Measurements from ENCODE around the gene FGF11. TPM values are rescaled to one million over a fixed set of nuclear protein-coding genes. Genes with fewer than 3 reads are reported as not detected.

The FGF11 gene
- total and polyA plus RNA-seq, 2 experiments from 2014 or later: 2.7 to 3.8 TPM

GRCh38 chr17:7392696-7393612 lies 46.4 kb upstream of the FGF11 start:
- peak overlapping the region; percentile 94 for H3K4me2 ChIP-seq
- H4K20me1 ChIP-seq (ENCODE audit: insufficient read depth, poor library complexity, severe bottlenecking): no peaks in the 10 kb centered on the region
- DNase-seq (ENCODE audit: low spot score): no peak
- no peak overlapping the region for H2AFZ ChIP-seq
- H3K36me3 ChIP-seq (replicated peaks; ENCODE audit: insufficient read depth, low read depth): no peaks in the 10 kb centered on the region
- H3K9me3 ChIP-seq (ENCODE audit: low read depth): no peaks in the 10 kb centered on the region
- H3K27me3 ChIP-seq: no peaks in the 10 kb centered on the region
- no peak for TF ChIP-seq EZH2 (IDR thresholded peaks at IDR 0.05; ENCODE audit: borderline replicate concordance)
- no peak for TF ChIP-seq CTCF (IDR thresholded peaks at IDR 0.05; ENCODE audit: poor library complexity)
- TF ChIP-seq EZH2phosphoT487 (IDR thresholded peaks at IDR 0.05; ENCODE audit: low read depth, severe bottlenecking, unreplicated experiment): no peak
- H3K79me2 ChIP-seq: peaks cover 10% of the 10 kb centered on the region
- WGBS (ENCODE audit: low lambda C conversion rate, missing lambda C conversion rate): 59% methylated on average over 40 of the region's 42 CpGs
- peak overlapping the region; percentile 95 for H3K27ac ChIP-seq
- H3K4me1 ChIP-seq (ENCODE audit: insufficient read depth): peaks cover 9% of the 10 kb centered on the region
- no peaks in the 10 kb centered on the region for H3K9me2 ChIP-seq (replicated peaks; ENCODE audit: insufficient read depth)
- peak overlapping the region; percentile 95 for H3K4me3 ChIP-seq

GRCh38 chr17:7393613-7394451 lies 45.5 kb upstream of the FGF11 start:
- H3K27me3 ChIP-seq: no peaks in the 10 kb centered on the region
- H3K4me1 ChIP-seq (ENCODE audit: insufficient read depth): peaks cover 9% of the 10 kb centered on the region
- 6% methylated on average over 35 of the region's 48 CpGs for WGBS (ENCODE audit: low lambda C conversion rate, missing lambda C conversion rate)
- DNase-seq (ENCODE audit: low spot score): peak; percentile 76
- no peaks in the 10 kb centered on the region for H4K20me1 ChIP-seq (ENCODE audit: insufficient read depth, poor library complexity, severe bottlenecking)
- TF ChIP-seq CTCF (IDR thresholded peaks at IDR 0.05; ENCODE audit: poor library complexity) (peak; percentile 21), EZH2phosphoT487 (IDR thresholded peaks at IDR 0.05; ENCODE audit: low read depth, severe bottlenecking, unreplicated experiment) (no peak), EZH2 (IDR thresholded peaks at IDR 0.05; ENCODE audit: borderline replicate concordance) (no peak)
- peak overlapping the region; percentile 95 for H3K27ac ChIP-seq
- peaks cover 10% of the 10 kb centered on the region for H3K79me2 ChIP-seq
- no peaks in the 10 kb centered on the region for H3K9me2 ChIP-seq (replicated peaks; ENCODE audit: insufficient read depth)
- no peaks in the 10 kb centered on the region for H3K36me3 ChIP-seq (replicated peaks; ENCODE audit: insufficient read depth, low read depth)
- H3K4me2 ChIP-seq: peak overlapping the region; percentile 94
- peak overlapping the region; percentile 90 for H2AFZ ChIP-seq
- peak overlapping the region; percentile 95 for H3K4me3 ChIP-seq
- H3K9me3 ChIP-seq (ENCODE audit: low read depth): no peaks in the 10 kb centered on the region

GRCh38 chr17:7394452-7395191 lies 44.7 kb upstream of the FGF11 start, which contains the start of gene PLSCR3:
PLSCR3 (minus strand) TSS chr17:7394525; CDS start chr17:7394110, 415 bp downstream.
- H3K9me2 ChIP-seq (replicated peaks; ENCODE audit: insufficient read depth): no peaks in the 10 kb centered on the region
- H3K4me3 ChIP-seq: peak within 1 kb of the TSS; percentile 95
- whole genome bisulfite sequencing (ENCODE audit: low lambda C conversion rate, missing lambda C conversion rate): 2% methylated on average over 47 of the region's 71 CpGs

More at GRCh38 chr17:7394452-7395191, 44.7 kb upstream of the FGF11 start, which contains the start of gene PLSCR3:
- no peaks in the 10 kb centered on the region for H3K36me3 ChIP-seq (replicated peaks; ENCODE audit: insufficient read depth, low read depth)
- no peaks in the 10 kb centered on the region for H3K9me3 ChIP-seq (ENCODE audit: low read depth)
- peak within 1 kb of the TSS; percentile 90 for H2AFZ ChIP-seq
- H4K20me1 ChIP-seq (ENCODE audit: insufficient read depth, poor library complexity, severe bottlenecking): no peaks in the 10 kb centered on the region
- peak within 1 kb of the TSS; percentile 94 for H3K4me2 ChIP-seq
- DNase-seq (ENCODE audit: low spot score): peak; percentile 92
- H3K27me3 ChIP-seq: no peaks in the 10 kb centered on the region
- peak; percentile 39 for TF ChIP-seq CTCF (IDR thresholded peaks at IDR 0.05; ENCODE audit: poor library complexity)
- TF ChIP-seq EZH2 (IDR thresholded peaks at IDR 0.05; ENCODE audit: borderline replicate concordance): no peak
- no peak for TF ChIP-seq EZH2phosphoT487 (IDR thresholded peaks at IDR 0.05; ENCODE audit: low read depth, severe bottlenecking, unreplicated experiment)
- H3K27ac ChIP-seq: peak within 1 kb of the TSS; percentile 95
- peaks cover 9% of the 10 kb centered on the region for H3K4me1 ChIP-seq (ENCODE audit: insufficient read depth)
- peaks cover 10% of the 10 kb centered on the region for H3K79me2 ChIP-seq
